Endothelial cell of umbilical vein (primary cell): ENCODE data around the gene ZBTB12. TPM values are rescaled to one million over a fixed set of nuclear protein-coding genes. Genes with fewer than 3 reads are reported as not detected.

Experiments used
- BruUV-seq: library from RNA; stranded (reverse); fragments of 400-500 nt; replicated peaks from 2 replicates; lab custom pipeline; 2021; lab: Mats Ljungman, UMichigan
- CTCF ChIA-PET: fragments of 300-600, 350-600 bp; sonication (Branson Sonifier 250); formaldehyde crosslinking; loops from one replicate; lab custom pipeline; 2021; ENCODE audit warnings: antibody characterized with exemption, inconsistent platforms; lab: Charles Lee
- POLR2A ChIA-PET: fragments of 300-600, 350-600 bp; sonication (Branson Sonifier 250); formaldehyde crosslinking; loops from one replicate; lab custom pipeline; 2021; ENCODE audit warnings: antibody characterized with exemption, inconsistent platforms; lab: Charles Lee
- DNase-seq: peaks from one replicate; pipeline ENCODE4 v3.0.0-alpha.2; 2011; ENCODE audit warnings: low read depth, low spot score
- FAIRE-seq: peaks from 2 replicates; lab custom pipeline; 2011; peaks lifted over from hg19 to GRCh38; lab: Jason Lieb, UNC
- H2AFZ ChIP-seq: 2 replicates; pipeline ENCODE4 v1.6.0; 2012; ENCODE audit warnings: low read depth, low read length, control low read depth, inconsistent platforms
- H3K27ac ChIP-seq: 2 replicates; pipeline ENCODE4 v1.5.1; 2011; ENCODE audit warnings: low read depth, mild to moderate bottlenecking, control low read depth, low read length, moderate library complexity; ENCODE audit not compliant: insufficient read depth
- H3K27me3 ChIP-seq, 2 experiments: 2 replicates each; pipeline versions ENCODE4 v1.6.0 to v1.6.1; 2011; ENCODE audit warnings: low read length in 2 of 2, mixed read lengths in 1 of 2; ENCODE audit not compliant: control insufficient read depth in 2 of 2, insufficient read depth in 2 of 2
- H3K36me3 ChIP-seq, 2 experiments: 2 replicates in 1 of 2; 3 replicates in 1 of 2; pipeline ENCODE4 v1.5.1; 2011; ENCODE audit warnings: low read length in 2 of 2, mild to moderate bottlenecking in 1 of 2, moderate library complexity in 1 of 2; ENCODE audit not compliant: control insufficient read depth in 2 of 2, insufficient read depth in 2 of 2; ENCODE audit errors: extremely low read depth in 1 of 2
- H3K4me1 ChIP-seq: 3 replicates; pipeline ENCODE4 v1.5.1; 2011; ENCODE audit warnings: mild to moderate bottlenecking, low read length; ENCODE audit not compliant: control insufficient read depth, insufficient read depth; ENCODE audit errors: extremely low read depth
- H3K4me2 ChIP-seq: 2 replicates; pipeline ENCODE4 v1.6.1; 2011; ENCODE audit warnings: low read length, control low read depth, mixed read lengths; ENCODE audit not compliant: insufficient read depth
- H3K4me3 ChIP-seq, 3 experiments: fragments of 200-600 bp in 1 of 3; sonication (generic), shearing (Covaris generic) in 1 of 3; replicated peaks in 1 of 3; 2 replicates each; pipeline ENCODE4 v1.5.1; 2011 to 2016; ENCODE audit warnings: control low read depth in 3 of 3, low read length in 3 of 3, mild to moderate bottlenecking in 2 of 3, inconsistent platforms in 1 of 3, low read depth in 1 of 3, moderate library complexity in 1 of 3; ENCODE audit not compliant: insufficient read depth in 1 of 3
- H3K79me2 ChIP-seq: 2 replicates; pipeline ENCODE4 v1.6.0; 2012; ENCODE audit warnings: low read length, inconsistent platforms; ENCODE audit not compliant: control insufficient read depth, insufficient read depth
- H3K9ac ChIP-seq: replicated peaks from 2 replicates; pipeline ENCODE3; 2011; ENCODE audit warnings: low read length, control low read depth; ENCODE audit not compliant: insufficient read depth; ENCODE audit errors: extremely low read depth
- H3K9me1 ChIP-seq: replicated peaks from 3 replicates; pipeline ENCODE4 v1.6.0; 2011; ENCODE audit warnings: mild to moderate bottlenecking, low read length; ENCODE audit not compliant: control insufficient read depth, insufficient read depth; ENCODE audit errors: extremely low read depth
- H3K9me3 ChIP-seq: replicated peaks from 2 replicates; pipeline ENCODE4 v1.5.1; 2012; ENCODE audit warnings: low read length, inconsistent platforms; ENCODE audit not compliant: control insufficient read depth, insufficient read depth
- H4K20me1 ChIP-seq: replicated peaks from 2 replicates; pipeline ENCODE3; 2011; ENCODE audit warnings: mild to moderate bottlenecking, low read length; ENCODE audit not compliant: control insufficient read depth, insufficient read depth; ENCODE audit errors: extremely low read depth
- EZH2 ChIP-seq: IDR thresholded peaks from 2 replicates; pipeline ENCODE4 v1.6.1; 2012; ENCODE audit warnings: borderline replicate concordance, low read depth, mild to moderate bottlenecking, moderate library complexity, low read length, inconsistent platforms; ENCODE audit not compliant: severe bottlenecking
- FOS ChIP-seq: IDR thresholded peaks from 2 replicates; pipeline ENCODE4 v1.6.1; 2011; ENCODE audit warnings: mild to moderate bottlenecking, low read length, moderate library complexity, borderline replicate concordance; ENCODE audit not compliant: insufficient read depth
- GATA2 ChIP-seq: IDR thresholded peaks from 2 replicates; pipeline ENCODE4 v1.7.0; 2011; ENCODE audit warnings: low read depth, mild to moderate bottlenecking, moderate library complexity, mixed read lengths, low read length; ENCODE audit not compliant: insufficient read length, insufficient read depth
- JUN ChIP-seq: IDR thresholded peaks from 2 replicates; pipeline ENCODE4 v1.6.1; 2011; ENCODE audit warnings: borderline replicate concordance, low read depth; ENCODE audit not compliant: insufficient read length, insufficient read depth
- MYC ChIP-seq: IDR thresholded peaks from one replicate; pipeline ENCODE4 v1.6.1; 2011; ENCODE audit warnings: mild to moderate bottlenecking, low read depth, low read length
- POLR2A ChIP-seq: IDR thresholded peaks from 2 replicates; pipeline ENCODE4 v1.6.1; 2012; ENCODE audit warnings: low read depth, mild to moderate bottlenecking, control low read depth, low read length
- POLR2AphosphoS5 ChIP-seq: IDR thresholded peaks from 2 replicates; pipeline ENCODE4 v1.6.1; 2012; ENCODE audit warnings: low read depth, mild to moderate bottlenecking, control low read depth, low read length, moderate library complexity; ENCODE audit not compliant: insufficient read depth
- dilution Hi-C: fragments of 300-500 bp; cut with MboI; formaldehyde crosslinking; loops from one replicate; pipeline ENCODE4 v1.15.0; 2019; ENCODE audit warnings: low sequenced_read_pairs; ENCODE audit not compliant: extremely low pct_ligation_motif_present
- intact Hi-C: fragments of 100-400 bp; cut with micrococcal nuclease; formaldehyde crosslinking; loops from one replicate; pipeline ENCODE4 v1.10.0; 2022
- polyA plus RNA-seq, 4 experiments: library from polyadenylated mRNA; depleted of rRNA in 3 of 4; stranded (reverse) in 3 of 4; unstranded in 1 of 4; fragments of >200 nt; gene quantifications; 2 replicates each; pipeline versions ENCODE4 v1.2.1 to v1.2.3, GENCODE V29; 2011 to 2012; ENCODE audit warnings: missing spikeins in 1 of 4
- total RNA-seq: library from RNA; stranded (reverse); gene quantifications from 2 replicates; pipeline ENCODE4 v1.2.3, GENCODE V29; 2021
- TF ChIP-seq, protein P1 (sequence below): IDR thresholded peaks from 2 replicates; pipeline ENCODE4 v1.6.1; 2011; ENCODE audit not compliant: insufficient read depth, insufficient read length
- TF ChIP-seq, protein P2 (sequence below), 2 donors: IDR thresholded peaks; 1 replicate in 1 of 2; 2 replicates in 1 of 2; pipeline ENCODE4 v1.5.1; 2011; ENCODE audit warnings: low read length in 2 of 2, mild to moderate bottlenecking in 2 of 2, moderate library complexity in 2 of 2, control low read depth in 1 of 2, inconsistent platforms in 1 of 2, low read depth in 1 of 2; ENCODE audit not compliant: insufficient read depth in 1 of 2; ENCODE audit errors: extremely low read depth in 1 of 2

Gene ZBTB12
- total and polyA plus RNA-seq, 2 donors (not counting 3 experiments of a cell fraction or from before 2014, with no cell fraction given): 2.9 to 4.9 TPM

DNA sequence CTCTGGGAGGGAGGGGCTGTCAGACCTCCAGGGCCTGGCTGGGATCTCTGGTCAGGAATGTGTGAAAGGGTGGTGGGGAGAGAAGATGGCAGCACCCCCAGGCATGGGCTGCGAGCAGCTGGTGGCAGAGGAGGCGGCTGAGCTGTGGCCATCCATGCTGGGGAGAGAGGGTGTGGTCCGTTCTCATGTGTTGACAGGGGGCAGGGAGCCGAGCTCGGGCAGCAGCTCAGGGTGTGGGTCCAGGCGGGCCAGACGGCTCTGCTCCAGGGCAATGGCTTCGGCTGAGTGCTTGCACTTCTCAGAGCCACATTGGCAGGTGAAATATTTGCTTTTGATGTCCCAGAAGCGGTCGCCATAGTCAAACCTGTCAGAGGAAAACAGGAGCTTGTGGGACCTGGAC lies 22.0 kb downstream of the ZBTB12 start:
- no peak overlapping the region for H3K27ac ChIP-seq
- H3K9ac ChIP-seq: no peak overlapping the region
- TF ChIP-seq POLR2AphosphoS5 (no peak), EZH2 (no peak), FOS (no peak)
- TF ChIP-seq, protein P1, sequence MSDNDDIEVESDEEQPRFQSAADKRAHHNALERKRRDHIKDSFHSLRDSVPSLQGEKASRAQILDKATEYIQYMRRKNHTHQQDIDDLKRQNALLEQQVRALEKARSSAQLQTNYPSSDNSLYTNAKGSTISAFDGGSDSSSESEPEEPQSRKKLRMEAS: no peak
- dilution Hi-C loops: no loop called here
- H3K79me2 ChIP-seq: no peaks in the 10 kb centered on the region
- H2AFZ ChIP-seq: no peak overlapping the region
- no peaks in the 10 kb centered on the region for H3K9me3 ChIP-seq
- intact Hi-C loops: no loop called here
- BruUV-seq: TSS peak; percentile 94
- ChIA-PET CTCF (no interaction called here), POLR2A (no interaction called here)
- H3K9me1 ChIP-seq: no peaks in the 10 kb centered on the region
- no peak for DNase-seq
- H3K4me2 ChIP-seq: no peak overlapping the region
- H4K20me1 ChIP-seq: no peaks in the 10 kb centered on the region
- no peak overlapping the region for H3K4me3 ChIP-seq
- no peak for FAIRE-seq
- H3K4me1 ChIP-seq: peaks cover 6% of the 10 kb centered on the region
- no peaks in the 10 kb centered on the region for H3K27me3 ChIP-seq
- peaks cover 2 to 39% of the 10 kb centered on the region in 2 experiments for H3K36me3 ChIP-seq

DNA sequence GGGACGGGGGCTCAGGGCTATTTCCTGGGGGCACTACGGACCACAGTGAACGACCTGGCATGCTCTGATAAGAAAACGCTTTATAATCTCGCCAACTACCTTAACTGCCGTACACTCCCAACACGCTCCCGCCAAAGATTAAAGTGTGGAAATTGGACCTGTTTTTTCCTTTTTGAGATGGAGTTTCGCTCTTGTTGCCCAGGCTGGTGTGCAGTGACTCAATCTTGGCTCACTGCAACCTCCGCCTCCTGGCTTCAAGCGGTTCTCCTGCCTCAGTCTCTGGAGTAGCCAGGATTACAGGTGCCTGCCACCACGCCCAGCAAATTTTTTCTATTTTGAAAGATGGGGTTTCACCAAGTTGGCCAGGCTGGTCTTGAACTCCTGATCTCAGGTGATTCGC lies 22.7 kb downstream of the ZBTB12 start:
- H3K79me2 ChIP-seq: no peaks in the 10 kb centered on the region
- no peak overlapping the region for H3K27ac ChIP-seq
- dilution Hi-C loops (no loop called here), intact Hi-C loops (no loop called here)
- TF ChIP-seq, protein P1: no peak
- TF ChIP-seq EZH2: no peak
- TF ChIP-seq FOS: no peak
- TF ChIP-seq JUN: no peak
- TF ChIP-seq GATA2: no peak
- TF ChIP-seq POLR2AphosphoS5: no peak
- TF ChIP-seq POLR2A: no peak
- no peak for TF ChIP-seq MYC
- TF ChIP-seq, protein P2, sequence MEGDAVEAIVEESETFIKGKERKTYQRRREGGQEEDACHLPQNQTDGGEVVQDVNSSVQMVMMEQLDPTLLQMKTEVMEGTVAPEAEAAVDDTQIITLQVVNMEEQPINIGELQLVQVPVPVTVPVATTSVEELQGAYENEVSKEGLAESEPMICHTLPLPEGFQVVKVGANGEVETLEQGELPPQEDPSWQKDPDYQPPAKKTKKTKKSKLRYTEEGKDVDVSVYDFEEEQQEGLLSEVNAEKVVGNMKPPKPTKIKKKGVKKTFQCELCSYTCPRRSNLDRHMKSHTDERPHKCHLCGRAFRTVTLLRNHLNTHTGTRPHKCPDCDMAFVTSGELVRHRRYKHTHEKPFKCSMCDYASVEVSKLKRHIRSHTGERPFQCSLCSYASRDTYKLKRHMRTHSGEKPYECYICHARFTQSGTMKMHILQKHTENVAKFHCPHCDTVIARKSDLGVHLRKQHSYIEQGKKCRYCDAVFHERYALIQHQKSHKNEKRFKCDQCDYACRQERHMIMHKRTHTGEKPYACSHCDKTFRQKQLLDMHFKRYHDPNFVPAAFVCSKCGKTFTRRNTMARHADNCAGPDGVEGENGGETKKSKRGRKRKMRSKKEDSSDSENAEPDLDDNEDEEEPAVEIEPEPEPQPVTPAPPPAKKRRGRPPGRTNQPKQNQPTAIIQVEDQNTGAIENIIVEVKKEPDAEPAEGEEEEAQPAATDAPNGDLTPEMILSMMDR (IDR thresholded peaks at IDR 0.05; ENCODE audit: extremely low read depth in 1 of 2, insufficient read depth in 1 of 2, low read depth in 1 of 2, low read length in 2 of 2): no peak
- CTCF ChIA-PET: no interaction called here
- POLR2A ChIA-PET: no interaction called here
- DNase-seq (no peak), FAIRE-seq (no peak)
- H3K9me1 ChIP-seq: no peaks in the 10 kb centered on the region
- H3K4me2 ChIP-seq: no peak overlapping the region
- no peak overlapping the region for H3K9ac ChIP-seq
- no peaks in the 10 kb centered on the region for H3K9me3 ChIP-seq
- peaks cover 6% of the 10 kb centered on the region for H3K4me1 ChIP-seq
- no TSS peak for BruUV-seq
- H3K27me3 ChIP-seq: no peaks in the 10 kb centered on the region
- no peak overlapping the region for H2AFZ ChIP-seq
- peaks cover 0 to 34% of the 10 kb centered on the region in 2 experiments for H3K36me3 ChIP-seq
- H3K4me3 ChIP-seq: no peak overlapping the region
- no peaks in the 10 kb centered on the region for H4K20me1 ChIP-seq
